H7 (cell line): ENCODE results near the gene ISM1. TPM values are rescaled to one million over a fixed set of nuclear protein-coding genes. Genes with fewer than 3 reads are reported as not detected.

Experiments used
- DNase-seq: peaks from one replicate; pipeline ENCODE4 v3.0.0; 2012
- H3K27me3 ChIP-seq: 2 replicates; pipeline ENCODE4 v1.6.0; 2011; ENCODE audit warnings: mild to moderate bottlenecking, low read length; ENCODE audit not compliant: control insufficient read depth, insufficient read depth
- H3K36me3 ChIP-seq: replicated peaks from 2 replicates; pipeline ENCODE4 v1.5.1; 2011; ENCODE audit warnings: low read length; ENCODE audit not compliant: control insufficient read depth, insufficient read depth
- H3K4me3 ChIP-seq: 2 replicates; pipeline ENCODE4 v1.5.1; 2011; ENCODE audit warnings: low read depth, mild to moderate bottlenecking, control low read depth, low read length, moderate library complexity; ENCODE audit not compliant: insufficient read depth
- total RNA-seq: library from RNA; depleted of rRNA; stranded (reverse); fragments of >200 nt; shearing (Covaris generic); gene quantifications from 2 replicates; pipeline ENCODE4 v1.2.3, GENCODE V29; 2014

Gene ISM1
- total RNA-seq, 1 experiment from 2014 or later: not detected

- H3K4me3 ChIP-seq: no peak overlapping the region
- no peaks in the 10 kb centered on the region for H3K27me3 ChIP-seq
- DNase-seq: peak; percentile 36
- H3K36me3 ChIP-seq: no peaks in the 10 kb centered on the region
These were observed 56.0 kb downstream of the ISM1 start for GRCh38 chr20:13276945-13277541.

GRCh38 chr20:13277663-13278295 lies 56.7 kb downstream of the ISM1 start:
- Histone ChIP-seq H3K36me3 (no peaks in the 10 kb centered on the region), H3K27me3 (no peaks in the 10 kb centered on the region), H3K4me3 (no peak overlapping the region)
- no peak for DNase-seq

GRCh38 chr20:13278812-13279570 lies 57.9 kb downstream of the ISM1 start:
- H3K36me3 ChIP-seq: no peaks in the 10 kb centered on the region

GRCh38 chr20:13280609-13281324 lies 59.7 kb downstream of the ISM1 start:
- DNase-seq: no peak
- no peaks in the 10 kb centered on the region for H3K36me3 ChIP-seq
- no peak overlapping the region for H3K4me3 ChIP-seq
- H3K27me3 ChIP-seq: no peaks in the 10 kb centered on the region

More at GRCh38 chr20:13278812-13279570, 57.9 kb downstream of the ISM1 start:
- Histone ChIP-seq H3K4me3 (no peak overlapping the region), H3K27me3 (no peaks in the 10 kb centered on the region)
- DNase-seq: no peak

- H3K27me3 ChIP-seq: no peaks in the 10 kb centered on the region
- DNase-seq: no peak
- no peak overlapping the region for H3K4me3 ChIP-seq
- no peaks in the 10 kb centered on the region for H3K36me3 ChIP-seq
These were observed 63.1 kb downstream of the ISM1 start for GRCh38 chr20:13283869-13284829.

- H3K4me3 ChIP-seq: no peak overlapping the region
- H3K27me3 ChIP-seq: no peaks in the 10 kb centered on the region
- DNase-seq: no peak
- H3K36me3 ChIP-seq: no peaks in the 10 kb centered on the region
These were observed 63.8 kb downstream of the ISM1 start for GRCh38 chr20:13284830-13285229.

GRCh38 chr20:13285408-13285807 lies 64.3 kb downstream of the ISM1 start:
- H3K27me3 ChIP-seq: no peaks in the 10 kb centered on the region
- H3K36me3 ChIP-seq: no peaks in the 10 kb centered on the region
- no peak overlapping the region for H3K4me3 ChIP-seq
- DNase-seq: no peak

- no peaks in the 10 kb centered on the region for H3K36me3 ChIP-seq
- no peaks in the 10 kb centered on the region for H3K27me3 ChIP-seq
- H3K4me3 ChIP-seq: no peak overlapping the region
- no peak for DNase-seq
These were observed 65.0 kb downstream of the ISM1 start for GRCh38 chr20:13286052-13286451.

GRCh38 chr20:13286607-13287006 lies 65.5 kb downstream of the ISM1 start:
- Histone ChIP-seq H3K4me3 (no peak overlapping the region), H3K36me3 (no peaks in the 10 kb centered on the region), H3K27me3 (no peaks in the 10 kb centered on the region)
- DNase-seq: no peak

GRCh38 chr20:13288357-13288756 lies 67.3 kb downstream of the ISM1 start:
- Histone ChIP-seq H3K4me3 (no peak overlapping the region), H3K36me3 (no peaks in the 10 kb centered on the region), H3K27me3 (no peaks in the 10 kb centered on the region)
- no peak for DNase-seq

GRCh38 chr20:13289031-13289430 lies 68.0 kb downstream of the ISM1 start:
- no peaks in the 10 kb centered on the region for H3K27me3 ChIP-seq
- no peak overlapping the region for H3K4me3 ChIP-seq
- no peak for DNase-seq
- no peaks in the 10 kb centered on the region for H3K36me3 ChIP-seq

- DNase-seq: no peak
- Histone ChIP-seq H3K27me3 (no peaks in the 10 kb centered on the region), H3K4me3 (no peak overlapping the region), H3K36me3 (no peaks in the 10 kb centered on the region)
These were observed 69.7 kb downstream of the ISM1 start for GRCh38 chr20:13290724-13291123.

- H3K27me3 ChIP-seq: no peaks in the 10 kb centered on the region
- H3K36me3 ChIP-seq: no peaks in the 10 kb centered on the region
- DNase-seq: no peak
- H3K4me3 ChIP-seq: no peak overlapping the region
These were observed 70.1 kb downstream of the ISM1 start for GRCh38 chr20:13291157-13291556.
